GM12892 (cell line): ENCODE data around the gene MYOF.
"Not testable (repeated sequence)": the region's sequence is repeated elsewhere in the genome, so short reads cannot be mapped to it uniquely, and the experiment has no call there.

Experiments
- DNase-seq: peaks from one replicate; pipeline ENCODE4 v3.0.0; 2011; ENCODE audit not compliant: insufficient read length
- FAIRE-seq: peaks from 2 replicates; lab custom pipeline; 2011; peaks lifted over from hg19 to GRCh38; lab: Jason Lieb, UNC
- POLR2A ChIP-seq: IDR thresholded peaks from 2 replicates; pipeline ENCODE4 v1.6.1; 2011; ENCODE audit warnings: low read depth, low read length, control low read depth
- POLR2AphosphoS5 ChIP-seq: IDR thresholded peaks from 2 replicates; pipeline ENCODE4 v1.6.1; 2011; ENCODE audit warnings: low read depth, low read length, control low read depth
- TAF1 ChIP-seq: IDR thresholded peaks from 2 replicates; pipeline ENCODE4 v1.6.1; 2011; ENCODE audit warnings: low read depth, mild to moderate bottlenecking, control low read depth, low read length, borderline replicate concordance

MYOF gene

GRCh38 chr10:93436591-93437085 is 45.5 kb downstream of the MYOF start:
- FAIRE-seq = no peak
- TF ChIP-seq POLR2A = no peak
- TF ChIP-seq TAF1 = no peak
- no peak for TF ChIP-seq POLR2AphosphoS5
- no peak for DNase-seq

DNA sequence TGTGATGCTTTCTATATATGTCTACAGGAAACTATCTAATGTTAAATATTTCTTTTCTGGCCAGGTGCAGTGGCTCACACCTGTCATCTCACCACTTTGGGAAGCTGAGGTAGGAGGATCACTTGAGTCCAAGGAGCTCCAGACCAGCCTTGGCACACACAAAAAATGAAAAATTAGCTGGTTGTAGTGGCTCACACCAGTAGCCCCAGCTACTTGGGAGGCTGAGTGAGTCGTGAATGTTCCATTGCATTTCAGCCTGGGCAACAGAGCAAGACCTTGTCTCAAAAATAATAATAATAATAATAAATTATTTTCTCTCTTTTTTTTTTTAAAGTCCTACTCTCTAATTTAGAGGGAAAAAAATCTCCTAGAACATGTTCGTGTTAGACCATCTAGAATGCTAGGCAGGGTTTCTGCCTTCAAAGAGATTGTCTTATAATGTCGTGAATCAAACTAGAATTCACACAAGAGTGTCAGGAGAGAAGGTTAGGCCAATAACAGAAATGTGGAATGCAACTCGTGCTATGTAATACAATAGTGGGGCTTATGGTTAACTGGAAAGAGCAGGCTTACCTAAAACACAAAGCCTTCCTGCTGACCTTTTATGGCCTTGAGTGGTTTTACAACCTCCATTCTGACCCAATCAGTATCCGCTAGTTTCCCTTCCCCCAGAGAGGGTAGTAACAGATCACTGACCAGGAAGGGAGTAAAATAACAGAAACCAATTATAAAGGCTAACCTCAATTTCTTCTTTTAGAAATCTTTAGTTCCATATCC is 46.3 kb downstream of the MYOF start:
- TF ChIP-seq POLR2AphosphoS5 (no peak), TAF1 (no peak), POLR2A (no peak)
- FAIRE-seq (no peak), DNase-seq (no peak)

DNA sequence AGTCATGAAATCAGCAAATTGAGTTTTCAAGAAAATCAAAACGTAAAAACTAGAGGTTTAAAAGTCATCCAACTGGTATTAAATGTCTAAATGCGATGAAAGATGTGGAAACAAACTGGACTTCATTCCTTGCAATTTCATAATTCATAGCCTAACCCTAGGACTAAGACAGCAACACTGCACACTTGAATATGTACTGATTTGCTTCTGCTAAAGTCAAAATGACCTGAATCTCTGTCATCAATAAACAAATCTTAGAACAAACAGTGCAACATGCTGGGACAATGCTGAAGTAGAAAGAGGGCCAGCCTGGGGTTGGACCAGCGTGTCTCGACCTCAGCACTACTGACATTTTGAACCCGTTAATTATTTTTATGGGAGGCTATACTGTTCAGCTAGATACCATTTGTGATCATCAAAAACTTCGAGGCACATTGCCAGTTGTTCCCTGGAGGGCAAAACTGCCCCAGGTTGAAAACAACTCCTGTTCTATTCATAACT is 47.1 kb downstream of the MYOF start:
- no peak for TF ChIP-seq POLR2A
- TF ChIP-seq POLR2AphosphoS5 = no peak
- TF ChIP-seq TAF1 = no peak
- no peak for FAIRE-seq
- DNase-seq = no peak

DNA sequence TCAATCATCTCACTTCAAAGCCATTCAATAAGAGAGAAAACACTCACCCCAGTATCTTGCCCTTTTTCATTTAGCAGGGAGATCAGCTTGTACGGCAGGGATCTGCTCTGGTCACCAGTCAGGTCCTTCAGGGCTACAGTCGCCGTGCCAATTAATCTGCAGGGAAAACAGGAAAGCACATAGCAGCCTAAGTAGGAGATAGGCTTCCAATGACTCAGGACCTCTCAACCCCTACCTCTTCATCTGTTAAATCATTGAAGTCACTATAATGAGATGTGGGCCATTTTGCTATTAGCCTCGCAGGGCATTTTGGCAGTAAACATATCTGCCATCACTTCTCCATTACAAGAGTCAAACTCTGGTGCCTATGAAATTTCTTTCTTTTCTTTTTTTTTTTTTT is 50.8 kb downstream of the MYOF start:
- DNase-seq (no peak), FAIRE-seq (no peak)
- TF ChIP-seq POLR2A = no peak
- no peak for TF ChIP-seq TAF1
- TF ChIP-seq POLR2AphosphoS5 = no peak

DNA sequence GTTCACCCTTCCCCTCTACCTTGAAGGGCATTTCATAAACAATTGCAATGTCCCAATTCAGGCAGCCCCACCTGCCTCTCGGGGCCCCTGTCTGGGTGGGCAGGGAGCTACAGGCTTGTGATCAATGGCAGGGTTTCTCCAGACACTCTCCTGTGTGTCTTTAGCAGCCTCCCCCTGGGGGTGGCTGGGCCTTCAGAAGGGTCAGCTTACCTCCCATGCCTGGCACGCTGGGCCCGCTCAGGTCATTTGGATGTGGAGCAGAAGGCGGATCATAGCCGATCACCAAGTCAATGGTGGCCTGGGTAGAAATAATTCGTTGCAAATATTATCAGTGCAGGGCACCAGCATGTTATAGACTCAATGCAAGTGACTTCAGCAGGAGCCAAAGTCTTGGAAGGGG is 56.3 kb downstream of the MYOF start:
- DNase-seq (no peak), FAIRE-seq (no peak)
- no peak for TF ChIP-seq POLR2AphosphoS5
- TF ChIP-seq POLR2A = no peak
- no peak for TF ChIP-seq TAF1

GRCh38 chr10:93422118-93422517 is 60.0 kb downstream of the MYOF start:
- no peak for DNase-seq
- no peak for TF ChIP-seq POLR2A
- FAIRE-seq = no peak

- TF ChIP-seq POLR2AphosphoS5 = no peak
- TF ChIP-seq POLR2A = no peak
- no peak for TF ChIP-seq TAF1
- FAIRE-seq (no peak), DNase-seq (no peak)
Measured at GRCh38 chr10:93420944-93421825, 60.9 kb downstream of the MYOF start.

GRCh38 chr10:93420091-93420490 is 62.0 kb downstream of the MYOF start:
- no peak for DNase-seq
- no peak for FAIRE-seq
- TF ChIP-seq TAF1 (no peak), POLR2AphosphoS5 (no peak), POLR2A (no peak)

DNA sequence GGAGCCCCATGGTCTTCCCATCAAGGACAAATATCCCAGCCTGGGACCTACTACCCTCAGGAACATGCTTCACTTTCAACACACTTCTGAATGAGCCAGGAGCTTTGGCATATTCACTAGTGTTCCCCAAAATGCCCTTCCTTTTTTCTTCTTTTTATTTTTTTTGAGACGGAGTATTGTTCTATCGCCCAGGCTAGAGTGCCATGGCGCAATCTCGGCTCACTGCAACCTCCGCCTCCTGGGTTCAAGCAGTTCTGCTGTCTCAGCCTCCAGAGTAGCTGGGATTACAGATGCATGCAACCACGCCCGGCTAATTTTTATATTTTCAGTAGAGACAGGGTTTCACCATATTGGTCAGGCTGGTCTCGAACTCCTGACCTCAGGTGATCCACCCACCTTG is 63.1 kb downstream of the MYOF start:
- not testable (repeated sequence) for FAIRE-seq, DNase-seq

GRCh38 chr10:93417921-93418320 is 64.2 kb downstream of the MYOF start:
- no peak for DNase-seq
- no peak for FAIRE-seq
- no peak for TF ChIP-seq TAF1
- TF ChIP-seq POLR2A = no peak
- no peak for TF ChIP-seq POLR2AphosphoS5

DNA sequence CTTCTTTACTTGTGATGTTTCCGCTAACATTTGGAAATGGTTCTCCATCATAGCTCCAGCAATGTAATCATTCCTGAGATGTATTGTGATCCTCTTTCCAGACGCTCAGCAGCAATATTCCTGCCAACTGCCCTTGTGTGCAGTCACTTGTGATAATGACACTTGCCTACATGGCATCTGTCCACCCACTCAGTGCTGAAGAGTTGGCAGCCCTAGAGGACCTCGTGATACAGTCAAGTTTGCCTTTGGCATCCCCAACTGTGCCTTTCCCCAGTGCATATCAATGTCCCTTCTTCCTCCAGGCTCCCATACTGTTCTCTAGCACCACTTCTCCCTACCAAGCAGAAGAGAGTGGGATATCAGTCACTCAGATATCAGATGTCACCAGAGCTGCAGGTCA is 64.9 kb downstream of the MYOF start:
- TF ChIP-seq POLR2AphosphoS5 = no peak
- TF ChIP-seq POLR2A = no peak
- TF ChIP-seq TAF1 = no peak
- FAIRE-seq = no peak
- no peak for DNase-seq

DNA sequence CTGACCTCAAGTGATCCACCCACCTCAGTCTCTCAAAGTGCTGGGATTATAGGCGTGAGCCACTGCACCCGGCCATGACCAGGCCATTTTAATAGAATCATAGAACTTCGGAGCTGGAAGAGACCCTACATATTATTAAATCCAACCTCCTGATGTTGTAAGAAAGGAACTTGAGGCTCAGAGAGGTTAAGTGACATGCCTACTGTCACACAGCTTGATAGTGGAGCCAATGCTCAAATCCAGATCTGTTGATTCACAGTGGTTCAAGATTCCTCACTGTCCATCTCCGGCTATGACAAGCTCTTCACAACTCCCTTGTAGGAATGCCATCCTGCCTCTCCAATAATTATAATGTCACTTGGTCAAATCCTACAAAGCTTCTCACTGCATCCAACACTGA is 65.3 kb downstream of the MYOF start:
- no peak for TF ChIP-seq POLR2AphosphoS5
- TF ChIP-seq POLR2A = no peak
- TF ChIP-seq TAF1 = no peak
- no peak for DNase-seq
- no peak for FAIRE-seq
